Kidney epithelial cell (primary cell): ENCODE data around the gene BMPR1A. TPM values are rescaled to one million over a fixed set of nuclear protein-coding genes. Genes with fewer than 3 reads are reported as not detected.
A peak's percentile ranks its signal among the peaks of the same experiment; 100 is the strongest.

ENCODE experiments used
- DNase-seq: peaks from one replicate; pipeline ENCODE4 v3.0.0-alpha.2; 2010; ENCODE audit warnings: low read depth
- H3K27me3 ChIP-seq: 2 replicates; pipeline ENCODE4 v1.6.0; 2011; ENCODE audit warnings: low read length; ENCODE audit not compliant: control insufficient read depth, insufficient read depth
- H3K36me3 ChIP-seq: 2 replicates; pipeline ENCODE4 v1.5.1; 2011; ENCODE audit warnings: low read length; ENCODE audit not compliant: control insufficient read depth, insufficient read depth
- H3K4me3 ChIP-seq: 2 replicates; pipeline ENCODE4 v1.5.1; 2011; ENCODE audit warnings: low read depth, mild to moderate bottlenecking, control low read depth, low read length
- total RNA-seq: library from RNA; depleted of rRNA; stranded (reverse); fragments of >200 nt; gene quantifications from 2 replicates; pipeline ENCODE4 v1.2.3, GENCODE V29; 2015
- TF ChIP-seq, protein P1 (sequence below): IDR thresholded peaks from 2 replicates; pipeline ENCODE4 v1.5.1; 2011; ENCODE audit warnings: mild to moderate bottlenecking, moderate library complexity, low read length, control low read depth, inconsistent platforms; ENCODE audit not compliant: insufficient read depth, poor library complexity, severe bottlenecking

Gene BMPR1A
- total RNA-seq, 1 donor from 2014 or later: 38.1 TPM

DNA sequence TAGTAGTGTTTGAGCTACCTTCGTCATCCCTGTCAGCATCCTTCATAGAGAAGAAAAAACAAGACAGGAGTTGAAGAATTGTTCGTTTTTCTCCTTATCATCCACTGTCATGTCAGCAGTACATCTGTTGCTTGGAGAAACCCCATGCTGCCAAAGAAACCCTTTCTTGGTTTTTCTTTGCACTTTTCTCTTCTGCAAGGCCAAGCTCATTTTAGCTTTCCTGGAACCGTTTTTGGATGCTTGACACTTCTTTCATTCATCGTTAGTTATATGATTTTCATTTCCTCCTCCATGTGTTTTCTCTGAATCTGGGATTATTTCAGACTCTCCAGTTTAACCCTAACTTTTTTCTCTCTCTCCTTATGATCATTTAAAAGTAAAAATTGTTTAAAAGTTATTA is 142.1 kb downstream of the BMPR1A start:
- TF ChIP-seq, protein P1, sequence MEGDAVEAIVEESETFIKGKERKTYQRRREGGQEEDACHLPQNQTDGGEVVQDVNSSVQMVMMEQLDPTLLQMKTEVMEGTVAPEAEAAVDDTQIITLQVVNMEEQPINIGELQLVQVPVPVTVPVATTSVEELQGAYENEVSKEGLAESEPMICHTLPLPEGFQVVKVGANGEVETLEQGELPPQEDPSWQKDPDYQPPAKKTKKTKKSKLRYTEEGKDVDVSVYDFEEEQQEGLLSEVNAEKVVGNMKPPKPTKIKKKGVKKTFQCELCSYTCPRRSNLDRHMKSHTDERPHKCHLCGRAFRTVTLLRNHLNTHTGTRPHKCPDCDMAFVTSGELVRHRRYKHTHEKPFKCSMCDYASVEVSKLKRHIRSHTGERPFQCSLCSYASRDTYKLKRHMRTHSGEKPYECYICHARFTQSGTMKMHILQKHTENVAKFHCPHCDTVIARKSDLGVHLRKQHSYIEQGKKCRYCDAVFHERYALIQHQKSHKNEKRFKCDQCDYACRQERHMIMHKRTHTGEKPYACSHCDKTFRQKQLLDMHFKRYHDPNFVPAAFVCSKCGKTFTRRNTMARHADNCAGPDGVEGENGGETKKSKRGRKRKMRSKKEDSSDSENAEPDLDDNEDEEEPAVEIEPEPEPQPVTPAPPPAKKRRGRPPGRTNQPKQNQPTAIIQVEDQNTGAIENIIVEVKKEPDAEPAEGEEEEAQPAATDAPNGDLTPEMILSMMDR: no peak
- H3K4me3 ChIP-seq: no peak overlapping the region
- H3K36me3 ChIP-seq: peaks cover 2% of the 10 kb centered on the region
- H3K27me3 ChIP-seq: no peaks in the 10 kb centered on the region
- DNase-seq: no peak

DNA sequence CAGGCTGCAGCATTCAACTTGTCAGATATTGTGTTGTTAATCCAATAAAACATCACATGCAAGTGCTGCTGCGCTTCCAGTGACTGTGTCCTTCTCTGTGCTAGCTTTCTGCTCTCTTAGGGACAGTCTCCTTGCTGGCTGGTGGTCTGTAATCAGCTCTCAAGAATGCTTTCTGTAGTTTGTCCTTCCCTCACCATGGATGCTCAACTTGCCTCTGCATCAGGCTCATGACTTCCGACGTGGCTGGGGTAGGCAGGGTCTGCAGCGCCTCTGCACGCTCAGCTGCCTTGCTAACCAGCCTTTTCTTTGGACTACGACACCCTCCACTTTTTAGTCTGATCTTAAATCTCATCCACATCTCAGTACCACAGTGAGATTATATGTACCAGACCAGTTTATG is 142.7 kb downstream of the BMPR1A start:
- TF ChIP-seq, protein P1: no peak
- no peak overlapping the region for H3K4me3 ChIP-seq
- H3K36me3 ChIP-seq: peaks cover 2% of the 10 kb centered on the region
- no peak for DNase-seq
- no peaks in the 10 kb centered on the region for H3K27me3 ChIP-seq

DNA sequence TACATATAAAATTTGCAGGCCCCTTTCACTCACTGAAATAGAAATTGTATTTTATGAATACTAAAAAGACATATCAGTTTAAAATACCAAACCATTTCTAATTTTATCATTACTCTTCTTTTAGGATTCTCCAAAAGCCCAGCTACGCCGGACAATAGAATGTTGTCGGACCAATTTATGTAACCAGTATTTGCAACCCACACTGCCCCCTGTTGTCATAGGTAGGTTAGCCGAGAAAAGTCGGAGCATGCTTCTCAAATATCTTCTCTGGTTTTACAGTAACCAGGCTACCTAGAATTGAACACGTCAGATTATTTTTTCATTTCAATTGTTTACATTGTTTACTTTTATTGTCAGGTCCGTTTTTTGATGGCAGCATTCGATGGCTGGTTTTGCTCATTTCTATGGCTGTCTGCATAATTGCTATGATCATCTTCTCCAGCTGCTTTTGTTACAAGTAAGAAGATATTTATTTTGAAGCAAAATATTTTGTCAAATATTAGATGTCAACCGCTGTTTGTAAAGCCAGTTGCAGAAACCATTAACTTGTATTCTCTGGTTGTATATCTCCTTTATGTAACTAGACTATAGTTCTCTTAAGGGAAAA is 143.4 kb downstream of the BMPR1A start:
- TF ChIP-seq, protein P1: peak; percentile 71
- peaks cover 2% of the 10 kb centered on the region for H3K36me3 ChIP-seq
- H3K27me3 ChIP-seq: no peaks in the 10 kb centered on the region
- no peak overlapping the region for H3K4me3 ChIP-seq
- DNase-seq: no peak

DNA sequence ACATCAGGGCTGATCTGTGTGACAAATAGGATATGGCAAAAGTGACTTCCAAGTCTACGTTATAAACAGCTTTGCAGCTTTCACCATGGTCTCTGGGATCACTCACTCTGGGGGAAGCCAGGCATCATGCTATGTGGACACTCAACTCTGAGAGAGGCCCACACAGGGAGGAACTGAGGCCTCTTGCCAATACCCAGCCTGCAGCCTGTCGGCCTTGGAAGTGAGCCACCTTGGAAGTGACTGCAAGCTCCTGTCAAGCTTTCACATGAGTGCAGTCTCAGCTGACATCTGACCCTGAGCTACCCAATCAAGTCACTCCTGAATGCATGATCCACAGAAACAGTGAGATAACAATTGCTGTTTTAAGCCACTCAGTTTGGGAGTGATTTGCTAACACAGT is 144.5 kb downstream of the BMPR1A start:
- no peaks in the 10 kb centered on the region for H3K27me3 ChIP-seq
- DNase-seq: no peak
- H3K36me3 ChIP-seq: peaks cover 2% of the 10 kb centered on the region
- TF ChIP-seq, protein P1: no peak
- no peak overlapping the region for H3K4me3 ChIP-seq

DNA sequence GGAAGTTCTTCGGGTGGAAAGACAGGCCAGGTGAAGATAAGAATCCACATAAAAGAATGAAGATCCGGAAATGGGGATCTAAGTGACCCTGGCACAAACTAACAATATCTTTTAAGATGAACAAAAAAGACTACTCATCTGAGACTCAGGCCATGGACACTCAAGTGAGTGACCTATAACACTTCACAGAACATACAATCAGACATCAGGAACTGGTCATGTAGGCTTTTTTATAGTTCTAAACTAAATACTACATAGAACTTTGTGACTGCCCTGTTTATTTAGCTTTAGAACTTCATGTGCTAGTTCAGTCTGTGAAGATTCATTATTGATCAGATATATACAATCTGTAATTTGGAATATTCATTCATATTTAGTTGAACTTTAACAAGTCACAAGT is 148.2 kb downstream of the BMPR1A start:
- Histone ChIP-seq H3K4me3 (no peak overlapping the region), H3K27me3 (no peaks in the 10 kb centered on the region), H3K36me3 (no peaks in the 10 kb centered on the region)
- no peak for DNase-seq
- TF ChIP-seq, protein P1: no peak

DNA sequence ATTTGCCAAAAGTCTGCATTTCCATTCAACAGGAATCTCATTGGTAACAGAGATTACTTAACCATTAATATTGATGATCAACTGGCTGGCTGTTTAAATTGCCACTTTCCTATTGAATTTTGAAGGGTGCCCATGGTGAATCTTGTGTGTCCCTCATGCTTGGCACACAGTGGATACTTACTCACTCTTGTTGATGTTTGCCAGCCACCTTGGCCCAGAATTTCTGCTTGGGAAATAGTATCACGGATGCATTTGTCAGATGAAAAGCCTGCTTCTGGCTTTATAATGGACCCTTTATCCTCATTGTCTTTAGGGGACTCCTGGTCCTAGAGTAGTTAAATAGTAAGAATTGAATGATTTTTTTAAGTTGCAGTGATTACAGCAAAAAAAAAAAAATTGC is 149.0 kb downstream of the BMPR1A start:
- Histone ChIP-seq H3K36me3 (no peaks in the 10 kb centered on the region), H3K27me3 (no peaks in the 10 kb centered on the region), H3K4me3 (no peak overlapping the region)
- DNase-seq: no peak
- TF ChIP-seq, protein P1: no peak
